T-helper 17 cell (primary cell): Measurements from ENCODE around the gene ISG20. TPM values are rescaled to one million over a fixed set of nuclear protein-coding genes. Genes with fewer than 3 reads are reported as not detected.

Experiments
- ATAC-seq: fragments of 150-1000 bp; cut with Tn5 transposase; 2 replicates; pipeline ENCODE4 v1.10.0; 2021; ENCODE audit warnings: mild to moderate bottlenecking, moderate library complexity
- DNase-seq, 3 donors: peaks; one replicate each; pipeline versions ENCODE4 v3.0.0 to v3.0.0-alpha.2; 2020 to 2021
- H3K9me3 ChIP-seq: one replicate; pipeline ENCODE4 v1.7.0; 2013; ENCODE audit warnings: low read length, mild to moderate bottlenecking; ENCODE audit not compliant: control insufficient read depth, poor library complexity, severe bottlenecking
- H3K27ac Mint-ChIP-seq: one replicate; pipeline ENCODE4 v1.8.0; 2022; ENCODE audit warnings: mild to moderate bottlenecking, moderate library complexity, mixed read lengths
- H3K27me3 Mint-ChIP-seq: one replicate; pipeline ENCODE4 v1.8.0; 2022; ENCODE audit warnings: mixed read lengths
- H3K36me3 Mint-ChIP-seq: one replicate; pipeline ENCODE4 v1.8.0; 2022; ENCODE audit warnings: low read depth, mixed read lengths
- H3K4me1 Mint-ChIP-seq: one replicate; pipeline ENCODE4 v1.8.0; 2022; ENCODE audit warnings: mild to moderate bottlenecking, mixed read lengths
- H3K4me3 Mint-ChIP-seq: one replicate; pipeline ENCODE4 v1.8.0; 2022; ENCODE audit warnings: mild to moderate bottlenecking, moderate library complexity, mixed read lengths
- total RNA-seq, 4 donors: library from RNA in 2 of 4; stranded (reverse) in 2 of 4; gene quantifications; one replicate each; pipeline ENCODE4 v1.2.3 and lab custom pipeline; 2022 to 2026

Gene ISG20
- total RNA-seq, 2 donors from 2014 or later = 124 to 141 TPM

GRCh38 chr15:88681610-88682221 lies 42.9 kb downstream of the ISG20 start:
- no peak for DNase-seq
- no peak for ATAC-seq
- no peak overlapping the region for H3K27ac Mint-ChIP-seq
- peaks cover 26% of the 10 kb centered on the region for H3K27me3 Mint-ChIP-seq
- H3K36me3 Mint-ChIP-seq = peaks cover 6% of the 10 kb centered on the region
- H3K9me3 ChIP-seq = no peaks in the 10 kb centered on the region
- H3K4me1 Mint-ChIP-seq = no peaks in the 10 kb centered on the region
- H3K4me3 Mint-ChIP-seq = no peak overlapping the region

GRCh38 chr15:88684345-88684744 lies 45.5 kb downstream of the ISG20 start:
- Mint-ChIP-seq H3K27me3 (peaks cover 38% of the 10 kb centered on the region), H3K4me3 (no peak overlapping the region), H3K27ac (no peak overlapping the region), H3K4me1 (peaks cover 2% of the 10 kb centered on the region), H3K36me3 (peaks cover under 1% of the 10 kb centered on the region)
- ATAC-seq = no peak
- H3K9me3 ChIP-seq = no peaks in the 10 kb centered on the region
- DNase-seq = no peak

- no peaks in the 10 kb centered on the region for H3K9me3 ChIP-seq
- H3K36me3 Mint-ChIP-seq = peaks cover 4% of the 10 kb centered on the region
These were observed 47.4 kb downstream of the ISG20 start for GRCh38 chr15:88686166-88686565.

DNA sequence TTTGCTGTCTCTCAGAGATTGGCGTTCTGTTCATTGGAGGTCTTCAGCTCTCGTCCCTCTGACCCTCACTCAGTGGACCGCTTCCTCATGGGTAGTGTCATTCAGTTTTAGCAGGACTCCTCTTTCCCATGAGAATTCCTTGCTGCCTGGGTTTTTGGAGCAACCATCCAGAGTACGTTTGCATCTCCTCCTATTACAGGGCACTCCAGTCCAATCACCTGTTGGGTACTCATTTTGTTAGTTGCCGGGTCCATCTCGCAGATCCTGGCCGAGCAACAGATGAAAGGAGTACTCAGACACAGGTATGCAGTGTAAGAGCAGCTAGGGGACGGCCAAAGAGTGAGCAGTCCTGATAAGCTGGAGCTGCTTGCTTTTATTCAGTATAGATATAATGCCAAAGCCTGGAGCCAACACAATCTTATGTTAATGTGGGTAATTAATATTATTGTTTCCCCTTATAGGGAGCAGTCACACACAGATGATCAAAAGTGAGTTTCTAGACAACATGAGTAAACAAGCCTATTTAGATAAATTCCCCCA lies 49.6 kb downstream of the ISG20 start:
- DNase-seq (no peak), ATAC-seq (no peak)
- Mint-ChIP-seq H3K27me3 (peaks cover 64% of the 10 kb centered on the region), H3K4me3 (no peak overlapping the region), H3K4me1 (peaks cover 4% of the 10 kb centered on the region), H3K36me3 (peaks cover 4% of the 10 kb centered on the region), H3K27ac (no peak overlapping the region)
- H3K9me3 ChIP-seq = no peaks in the 10 kb centered on the region

More at GRCh38 chr15:88686166-88686565, 47.4 kb downstream of the ISG20 start:
- Mint-ChIP-seq H3K27me3 (peaks cover 56% of the 10 kb centered on the region), H3K4me3 (no peak overlapping the region), H3K4me1 (peaks cover 2% of the 10 kb centered on the region), H3K27ac (no peak overlapping the region)
- ATAC-seq = no peak
- no peak for DNase-seq

DNA sequence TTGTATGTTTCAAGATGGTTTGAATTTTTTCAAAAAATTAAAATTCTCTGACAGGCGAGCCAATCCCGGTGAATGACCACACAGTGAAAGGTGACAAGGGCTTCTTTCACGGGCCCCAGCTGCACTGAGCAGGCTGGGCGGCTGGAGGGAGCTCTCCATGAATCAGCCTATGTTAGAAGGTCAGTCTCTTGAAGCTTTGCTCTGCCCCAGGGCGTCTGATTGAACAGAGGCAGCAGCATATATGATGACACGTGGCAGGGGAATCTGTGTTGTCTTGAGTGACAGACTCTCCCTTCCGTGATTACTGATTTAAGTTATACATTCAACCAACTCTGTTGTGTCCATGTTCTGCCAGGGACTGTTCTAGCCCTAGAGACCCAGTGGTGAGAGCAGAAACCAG lies 51.5 kb downstream of the ISG20 start:
- peaks cover 54% of the 10 kb centered on the region for H3K27me3 Mint-ChIP-seq
- no peaks in the 10 kb centered on the region for H3K9me3 ChIP-seq
- peaks cover 4% of the 10 kb centered on the region for H3K36me3 Mint-ChIP-seq
- no peak overlapping the region for H3K27ac Mint-ChIP-seq
- no peak overlapping the region for H3K4me3 Mint-ChIP-seq
- no peak for DNase-seq
- peaks cover 4% of the 10 kb centered on the region for H3K4me1 Mint-ChIP-seq
- ATAC-seq = no peak

DNA sequence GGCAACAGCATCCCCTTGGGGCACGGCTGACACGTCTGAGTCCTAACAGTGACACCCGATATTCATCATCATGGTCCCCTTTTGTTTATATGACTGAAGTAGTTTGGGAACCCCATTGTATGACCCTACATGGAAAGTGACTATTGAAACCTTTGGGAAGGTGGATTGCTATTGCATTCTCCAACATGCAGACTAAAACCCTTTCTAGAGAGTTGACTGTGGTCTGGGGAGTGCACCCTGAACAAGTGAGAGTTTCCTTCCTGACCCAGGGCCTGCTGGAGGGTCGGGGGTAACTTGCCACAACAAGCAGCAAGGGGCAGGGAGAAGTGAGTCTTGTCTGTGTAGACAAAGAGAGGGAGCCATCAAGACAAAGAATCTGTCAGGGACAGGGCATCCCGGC lies 54.4 kb downstream of the ISG20 start:
- Mint-ChIP-seq H3K4me1 (peaks cover 2% of the 10 kb centered on the region), H3K27me3 (peaks cover 49% of the 10 kb centered on the region), H3K4me3 (no peak overlapping the region), H3K27ac (no peak overlapping the region), H3K36me3 (peaks cover 4% of the 10 kb centered on the region)
- DNase-seq (no peak), ATAC-seq (no peak)
- no peaks in the 10 kb centered on the region for H3K9me3 ChIP-seq

DNA sequence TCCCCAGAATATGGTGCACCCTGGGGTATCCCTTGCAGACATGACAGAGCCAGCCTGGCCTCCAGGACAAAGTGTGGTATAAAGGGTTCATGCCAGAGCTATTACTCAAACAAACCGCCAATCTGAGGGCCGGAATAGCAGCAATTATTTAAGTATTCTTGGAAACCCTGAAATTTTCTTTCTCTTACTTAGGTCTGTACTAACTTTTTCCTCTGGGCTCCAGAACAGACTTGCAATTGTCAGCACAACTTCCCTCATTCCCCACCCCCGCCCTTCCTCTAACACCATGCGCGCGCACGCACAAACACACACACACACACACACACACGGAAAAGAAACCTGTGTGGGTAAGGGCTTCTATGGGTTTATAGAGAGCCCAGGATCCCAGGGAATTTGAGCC lies 56.3 kb downstream of the ISG20 start:
- Mint-ChIP-seq H3K4me1 (peaks cover 2% of the 10 kb centered on the region), H3K27ac (no peak overlapping the region), H3K36me3 (no peaks in the 10 kb centered on the region), H3K27me3 (peaks cover 50% of the 10 kb centered on the region), H3K4me3 (no peak overlapping the region)
- ATAC-seq (no peak), DNase-seq (no peak)
- no peaks in the 10 kb centered on the region for H3K9me3 ChIP-seq

GRCh38 chr15:88695691-88696251 lies 57.0 kb downstream of the ISG20 start:
- ATAC-seq (no peak), DNase-seq (no peak)
- Mint-ChIP-seq H3K27ac (no peak overlapping the region), H3K4me3 (no peak overlapping the region), H3K4me1 (peaks cover 2% of the 10 kb centered on the region), H3K27me3 (peaks cover 43% of the 10 kb centered on the region), H3K36me3 (no peaks in the 10 kb centered on the region)
- H3K9me3 ChIP-seq = no peaks in the 10 kb centered on the region

- Mint-ChIP-seq H3K4me3 (no peak overlapping the region), H3K36me3 (no peaks in the 10 kb centered on the region), H3K27me3 (peaks cover 39% of the 10 kb centered on the region), H3K27ac (no peak overlapping the region), H3K4me1 (peaks cover 2% of the 10 kb centered on the region)
- ATAC-seq (no peak), DNase-seq (no peak)
- no peaks in the 10 kb centered on the region for H3K9me3 ChIP-seq
These were observed 57.4 kb downstream of the ISG20 start for GRCh38 chr15:88696254-88696653.

DNA sequence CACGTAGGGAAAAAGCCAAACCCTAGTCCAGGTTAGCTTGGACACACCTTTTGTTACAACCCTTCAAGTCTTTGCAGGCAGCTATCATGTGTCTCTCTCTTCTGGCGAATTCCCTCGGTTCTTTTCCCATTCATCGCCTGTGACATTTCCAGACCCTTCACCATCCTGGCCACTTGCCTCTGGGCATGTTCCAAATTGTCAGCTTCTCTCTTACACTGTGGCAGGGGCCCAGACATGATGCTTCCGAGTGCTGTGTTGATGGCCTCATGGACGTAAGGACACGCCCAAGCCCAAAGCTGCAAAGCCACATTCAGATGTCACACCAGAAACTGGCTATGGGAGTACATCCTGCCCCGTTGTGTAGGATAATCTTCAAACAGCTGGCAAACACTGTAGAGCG lies 58.5 kb downstream of the ISG20 start:
- Mint-ChIP-seq H3K27me3 (peaks cover 39% of the 10 kb centered on the region), H3K4me3 (no peak overlapping the region), H3K27ac (no peak overlapping the region), H3K4me1 (peaks cover 4% of the 10 kb centered on the region), H3K36me3 (no peaks in the 10 kb centered on the region)
- DNase-seq = no peak
- no peaks in the 10 kb centered on the region for H3K9me3 ChIP-seq
- ATAC-seq = no peak

DNA sequence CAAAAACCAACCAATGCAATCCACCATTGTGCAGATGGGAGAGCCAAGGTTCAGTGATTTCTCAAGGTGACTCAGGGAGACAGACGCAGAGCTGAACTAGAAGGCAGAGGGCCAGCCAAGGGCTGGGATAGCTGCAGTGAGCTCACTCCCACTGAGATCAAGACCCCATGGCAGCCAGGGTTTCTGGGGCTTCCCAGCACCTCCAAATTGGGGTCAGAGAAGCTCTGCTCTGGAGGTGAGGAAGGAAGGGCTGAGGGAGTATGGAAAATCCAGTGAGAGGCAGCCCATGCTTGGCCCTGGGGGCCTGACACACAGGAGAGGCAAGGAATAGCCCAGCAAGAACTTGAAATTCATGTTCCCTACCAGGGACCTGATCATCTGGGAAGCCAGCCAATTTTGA lies 61.0 kb downstream of the ISG20 start:
- H3K4me3 Mint-ChIP-seq = no peak overlapping the region
- ATAC-seq (no peak), DNase-seq (no peak)
- H3K36me3 Mint-ChIP-seq = no peaks in the 10 kb centered on the region
- no peaks in the 10 kb centered on the region for H3K9me3 ChIP-seq
- peaks cover 46% of the 10 kb centered on the region for H3K27me3 Mint-ChIP-seq
- no peak overlapping the region for H3K27ac Mint-ChIP-seq
- peaks cover 11% of the 10 kb centered on the region for H3K4me1 Mint-ChIP-seq

GRCh38 chr15:88700716-88701115 lies 61.9 kb downstream of the ISG20 start:
- DNase-seq (no peak), ATAC-seq (no peak)
- H3K36me3 Mint-ChIP-seq = peaks cover under 1% of the 10 kb centered on the region
- peaks cover 48% of the 10 kb centered on the region for H3K27me3 Mint-ChIP-seq
- peaks cover 13% of the 10 kb centered on the region for H3K4me1 Mint-ChIP-seq
- H3K27ac Mint-ChIP-seq = no peak overlapping the region
- H3K4me3 Mint-ChIP-seq = no peak overlapping the region
- H3K9me3 ChIP-seq = no peaks in the 10 kb centered on the region

DNA sequence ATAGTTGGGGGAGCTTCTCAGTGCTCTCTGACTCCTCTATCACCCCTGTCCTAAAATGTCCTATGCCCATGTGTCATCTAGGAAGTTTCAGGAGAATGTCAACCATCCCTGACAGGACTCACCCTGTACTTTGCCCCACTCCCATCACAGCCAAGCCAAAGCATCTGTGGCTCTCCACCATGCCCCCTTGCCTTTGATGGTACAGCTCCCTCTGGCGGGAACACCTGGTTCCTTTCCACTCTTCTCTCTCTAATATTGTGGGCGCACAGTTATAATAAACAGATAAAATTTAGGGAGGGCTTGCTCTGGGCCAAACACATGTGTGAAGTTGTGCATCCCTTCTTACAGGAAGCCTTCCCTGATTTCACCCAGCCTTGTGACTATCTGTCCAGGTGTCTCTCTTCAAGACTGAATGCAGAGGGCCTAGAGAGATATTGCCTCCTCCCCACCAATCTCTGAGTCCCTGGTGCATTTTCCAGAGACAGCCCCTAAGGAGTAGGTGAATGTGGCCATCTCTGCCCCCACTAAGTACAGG lies 62.8 kb downstream of the ISG20 start:
- peaks cover 6% of the 10 kb centered on the region for H3K36me3 Mint-ChIP-seq
- H3K4me1 Mint-ChIP-seq = peaks cover 19% of the 10 kb centered on the region
- peak; percentile 44 for ATAC-seq

GRCh38 chr15:88702983-88703382 lies 64.2 kb downstream of the ISG20 start:
- no peak overlapping the region for H3K27ac Mint-ChIP-seq
- peaks cover 53% of the 10 kb centered on the region for H3K27me3 Mint-ChIP-seq
- no peak overlapping the region for H3K4me3 Mint-ChIP-seq
- H3K36me3 Mint-ChIP-seq = peaks cover 6% of the 10 kb centered on the region
- peaks cover 19% of the 10 kb centered on the region for H3K4me1 Mint-ChIP-seq
- ATAC-seq (no peak), DNase-seq (no peak)
- no peaks in the 10 kb centered on the region for H3K9me3 ChIP-seq

More for the DNA sequence above, 62.8 kb downstream of the ISG20 start:
- H3K4me3 Mint-ChIP-seq = no peak overlapping the region
- peaks cover 51% of the 10 kb centered on the region for H3K27me3 Mint-ChIP-seq
- DNase-seq = peak in 1 of 3 donors; percentile 11
- H3K27ac Mint-ChIP-seq = no peak overlapping the region
- no peaks in the 10 kb centered on the region for H3K9me3 ChIP-seq
